Adrenal gland (tissue), 5 donors: ENCODE results near the gene SLC7A6OS.

ENCODE experiments used
- POLR2A ChIP-seq, 2 donors: fragments of 450-650 bp; IDR thresholded peaks; one replicate each; pipeline ENCODE4 v1.6.1; 2017; ENCODE audit warnings: antibody characterized with exemption in 2 of 2, mild to moderate bottlenecking in 2 of 2, moderate library complexity in 1 of 2
- TF ChIP-seq, protein P1 (sequence below), 6 experiments: fragments of 450-650 bp in 4 of 6; fragments of 200-600 bp in 2 of 6; sonication (generic) in 1 of 6; IDR thresholded peaks; 1 replicate in 5 of 6; 2 replicates in 1 of 6; pipeline versions ENCODE4 v1.5.1 to v1.8.0; 2016 to 2021; ENCODE audit warnings: antibody characterized with exemption in 6 of 6, mild to moderate bottlenecking in 2 of 6, moderate library complexity in 1 of 6
- donor health status: DM: no; HTN: no; CAD: no.

DNA sequence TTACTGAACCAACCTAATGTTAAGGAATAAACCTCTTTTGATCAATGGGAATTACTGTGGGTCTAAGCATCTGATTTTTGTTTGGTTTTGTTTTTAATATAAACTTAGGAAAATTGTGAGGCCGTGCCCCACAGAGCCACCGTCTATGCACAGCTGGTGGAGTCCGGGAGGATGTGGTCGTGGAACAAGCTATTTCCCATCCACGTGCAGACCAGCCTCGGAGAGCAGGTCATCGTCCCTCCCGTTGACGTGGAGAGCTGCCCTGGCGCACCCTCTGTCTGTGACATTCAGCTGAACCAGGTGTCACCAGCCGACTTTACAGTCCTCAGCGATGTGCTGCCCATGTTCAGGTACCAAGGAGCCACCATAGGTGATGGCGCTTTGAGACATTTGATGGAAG is 28.5 kb upstream of the SLC7A6OS start:
- TF ChIP-seq, protein P1, sequence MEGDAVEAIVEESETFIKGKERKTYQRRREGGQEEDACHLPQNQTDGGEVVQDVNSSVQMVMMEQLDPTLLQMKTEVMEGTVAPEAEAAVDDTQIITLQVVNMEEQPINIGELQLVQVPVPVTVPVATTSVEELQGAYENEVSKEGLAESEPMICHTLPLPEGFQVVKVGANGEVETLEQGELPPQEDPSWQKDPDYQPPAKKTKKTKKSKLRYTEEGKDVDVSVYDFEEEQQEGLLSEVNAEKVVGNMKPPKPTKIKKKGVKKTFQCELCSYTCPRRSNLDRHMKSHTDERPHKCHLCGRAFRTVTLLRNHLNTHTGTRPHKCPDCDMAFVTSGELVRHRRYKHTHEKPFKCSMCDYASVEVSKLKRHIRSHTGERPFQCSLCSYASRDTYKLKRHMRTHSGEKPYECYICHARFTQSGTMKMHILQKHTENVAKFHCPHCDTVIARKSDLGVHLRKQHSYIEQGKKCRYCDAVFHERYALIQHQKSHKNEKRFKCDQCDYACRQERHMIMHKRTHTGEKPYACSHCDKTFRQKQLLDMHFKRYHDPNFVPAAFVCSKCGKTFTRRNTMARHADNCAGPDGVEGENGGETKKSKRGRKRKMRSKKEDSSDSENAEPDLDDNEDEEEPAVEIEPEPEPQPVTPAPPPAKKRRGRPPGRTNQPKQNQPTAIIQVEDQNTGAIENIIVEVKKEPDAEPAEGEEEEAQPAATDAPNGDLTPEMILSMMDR (IDR thresholded peaks at IDR 0.05) = no peak
- TF ChIP-seq POLR2A (IDR thresholded peaks at IDR 0.05) = no peak
